Naive B cell (primary cell): ENCODE results near the gene EVI5L. TPM values are rescaled to one million over a fixed set of nuclear protein-coding genes. Genes with fewer than 3 reads are reported as not detected.

ENCODE experiments used
- ATAC-seq, 2 donors: fragments of 150-1000 bp; cut with Tn5 transposase; 2 replicates each; pipeline ENCODE4 v1.10.0; 2021; ENCODE audit warnings: low read depth in 2 of 2, mild to moderate bottlenecking in 2 of 2, moderate library complexity in 2 of 2
- DNase-seq: peaks from one replicate; pipeline ENCODE4 v3.0.0; 2022
- H3K27ac Mint-ChIP-seq, 6 donors: one replicate each; pipeline ENCODE4 v1.8.0; 2020 to 2022; ENCODE audit warnings: mild to moderate bottlenecking in 6 of 6, mixed read lengths in 6 of 6, moderate library complexity in 5 of 6, inconsistent platforms in 2 of 6
- H3K27me3 Mint-ChIP-seq, 3 donors: one replicate each; pipeline ENCODE4 v1.8.0; 2021 to 2022; ENCODE audit warnings: mixed read lengths in 3 of 3, mild to moderate bottlenecking in 1 of 3
- H3K36me3 Mint-ChIP-seq, 2 donors: one replicate each; pipeline ENCODE4 v1.8.0; 2020 to 2022; ENCODE audit warnings: mixed read lengths in 2 of 2, inconsistent platforms in 1 of 2, mild to moderate bottlenecking in 1 of 2
- H3K4me1 Mint-ChIP-seq, 3 donors: one replicate each; pipeline ENCODE4 v1.8.0; 2020 to 2022; ENCODE audit warnings: mixed read lengths in 3 of 3, inconsistent platforms in 1 of 3, mild to moderate bottlenecking in 1 of 3, moderate library complexity in 1 of 3
- H3K4me3 Mint-ChIP-seq, 8 donors: one replicate each; pipeline ENCODE4 v1.8.0; 2020 to 2022; ENCODE audit warnings: mild to moderate bottlenecking in 8 of 8, mixed read lengths in 8 of 8, moderate library complexity in 8 of 8, inconsistent platforms in 2 of 8
- H3K9me3 Mint-ChIP-seq, 7 donors: one replicate each; pipeline ENCODE4 v1.8.0; 2020 to 2022; ENCODE audit warnings: mixed read lengths in 7 of 7, mild to moderate bottlenecking in 5 of 7, inconsistent platforms in 2 of 7, moderate library complexity in 1 of 7
- polyA plus RNA-seq, 6 donors: library from polyadenylated mRNA; unstranded; fragments of 300-500 nt; fragmentation: Illumina TruSeq; gene quantifications; one replicate each; pipeline ENCODE4 v1.2.3, GENCODE V29; 2021; ENCODE audit warnings: low read depth in 6 of 6

EVI5L gene
- polyA plus RNA-seq, 6 donors from 2014 or later = 0.63 to 4.0 (median 1.6) TPM

DNA sequence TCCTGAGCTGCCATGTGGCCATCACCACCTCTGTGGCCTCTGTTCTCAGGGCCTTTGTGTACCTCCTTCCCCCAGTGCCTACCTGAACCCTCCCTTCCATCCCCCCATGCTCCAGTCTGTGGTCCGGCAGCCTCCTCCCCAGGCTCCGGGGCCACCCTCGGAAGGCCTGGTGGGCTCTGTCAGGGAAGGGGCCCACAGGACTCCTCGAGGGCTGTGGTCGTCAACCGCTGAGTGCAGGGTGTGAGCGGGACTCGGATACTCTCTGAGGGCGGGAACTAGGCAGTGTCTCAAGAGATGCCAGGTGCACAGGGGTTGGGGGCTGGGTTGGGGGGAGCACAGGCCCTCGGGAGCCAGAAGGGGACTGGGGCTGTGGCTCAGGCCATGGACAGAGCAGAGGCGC is 77.5 kb downstream of the EVI5L start:
- Mint-ChIP-seq H3K4me1 (peaks cover 31 to 42% (median 42%) of the 10 kb centered on the region in 3 donors), H3K27ac (peak overlapping the region in 1 of 6 donors; percentile 70), H3K27me3 (no peaks in the 10 kb centered on the region), H3K36me3 (peaks cover 0 to 29% of the 10 kb centered on the region in 2 donors), H3K9me3 (no peaks in the 10 kb centered on the region), H3K4me3 (peak overlapping the region in 3 of 8 donors; percentile 12 to 57 (median 15))
- DNase-seq = no peak
- ATAC-seq = no peak

GRCh38 chr19:7908078-7908699 is 78.2 kb downstream of the EVI5L start:
- no peaks in the 10 kb centered on the region for H3K27me3 Mint-ChIP-seq
- no peak for ATAC-seq
- H3K9me3 Mint-ChIP-seq = no peaks in the 10 kb centered on the region
- DNase-seq = no peak
- H3K27ac Mint-ChIP-seq = peak overlapping the region in 1 of 6 donors; percentile 73
- peak overlapping the region in 1 of 8 donors; percentile 57 for H3K4me3 Mint-ChIP-seq
- peaks cover 27 to 40% (median 35%) of the 10 kb centered on the region in 3 donors for H3K4me1 Mint-ChIP-seq
- H3K36me3 Mint-ChIP-seq = peaks cover 0 to 36% of the 10 kb centered on the region in 2 donors

GRCh38 chr19:7908742-7909461 is 78.9 kb downstream of the EVI5L start:
- Mint-ChIP-seq H3K27me3 (no peaks in the 10 kb centered on the region), H3K9me3 (no peaks in the 10 kb centered on the region), H3K4me1 (peaks cover 24 to 35% (median 32%) of the 10 kb centered on the region in 3 donors), H3K4me3 (no peak overlapping the region), H3K27ac (no peak overlapping the region), H3K36me3 (peaks cover 0 to 37% of the 10 kb centered on the region in 2 donors)
- ATAC-seq (no peak), DNase-seq (no peak)

DNA sequence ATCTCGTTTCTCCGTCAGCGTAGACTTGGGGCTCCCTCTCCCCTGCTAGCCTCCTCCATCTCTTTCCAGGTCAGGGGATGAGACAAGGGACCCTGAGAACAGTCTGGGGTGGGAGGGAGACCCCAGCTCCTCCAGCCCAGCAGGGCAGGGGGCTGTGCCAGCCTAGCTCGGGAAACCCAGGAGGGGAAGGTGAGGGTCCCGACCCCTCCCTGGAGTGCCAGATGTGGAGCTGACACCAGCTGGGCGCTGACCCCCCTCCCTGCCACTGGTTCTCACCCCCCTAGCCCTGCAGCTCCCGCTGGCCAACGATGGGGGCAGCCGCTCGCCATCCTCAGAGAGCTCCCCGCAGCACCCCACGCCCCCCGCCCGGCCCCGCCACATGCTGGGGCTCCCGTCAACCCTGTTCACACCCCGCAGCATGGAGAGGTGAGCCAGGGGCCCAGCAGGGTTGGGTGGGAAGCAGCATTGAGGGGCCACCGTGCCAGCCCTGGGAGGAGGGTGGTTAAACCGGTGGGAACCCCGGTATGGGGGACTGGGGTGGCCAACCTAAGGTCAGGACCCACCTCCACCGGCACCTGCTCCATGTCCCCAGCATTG is 79.6 kb downstream of the EVI5L start:
- H3K27ac Mint-ChIP-seq = no peak overlapping the region
- no peaks in the 10 kb centered on the region for H3K9me3 Mint-ChIP-seq
- H3K27me3 Mint-ChIP-seq = peaks cover 0 to 3% (median 0%) of the 10 kb centered on the region in 3 donors
- H3K4me1 Mint-ChIP-seq = peaks cover 20 to 32% (median 29%) of the 10 kb centered on the region in 3 donors
- no peak overlapping the region for H3K4me3 Mint-ChIP-seq
- ATAC-seq = no peak
- DNase-seq = no peak
- peaks cover 0 to 37% of the 10 kb centered on the region in 2 donors for H3K36me3 Mint-ChIP-seq

GRCh38 chr19:7910321-7911161 is 80.5 kb downstream of the EVI5L start:
- peaks cover 0 to 13% (median 4%) of the 10 kb centered on the region in 3 donors for H3K27me3 Mint-ChIP-seq
- DNase-seq (no peak), ATAC-seq (no peak)
- no peak overlapping the region for H3K4me3 Mint-ChIP-seq
- peak overlapping the region in 1 of 6 donors; percentile 63 for H3K27ac Mint-ChIP-seq
- H3K9me3 Mint-ChIP-seq = no peaks in the 10 kb centered on the region
- peaks cover 0 to 32% of the 10 kb centered on the region in 2 donors for H3K36me3 Mint-ChIP-seq
- peaks cover 16 to 22% (median 22%) of the 10 kb centered on the region in 3 donors for H3K4me1 Mint-ChIP-seq

GRCh38 chr19:7911508-7912143 is 81.6 kb downstream of the EVI5L start:
- ATAC-seq = no peak
- H3K27me3 Mint-ChIP-seq = peaks cover 0 to 19% (median 8%) of the 10 kb centered on the region in 3 donors
- H3K9me3 Mint-ChIP-seq = no peaks in the 10 kb centered on the region
- DNase-seq = no peak
- H3K4me3 Mint-ChIP-seq = no peak overlapping the region
- peaks cover 10 to 20% (median 19%) of the 10 kb centered on the region in 3 donors for H3K4me1 Mint-ChIP-seq
- H3K27ac Mint-ChIP-seq = peak overlapping the region in 1 of 6 donors; percentile 70
- peaks cover 0 to 28% of the 10 kb centered on the region in 2 donors for H3K36me3 Mint-ChIP-seq

- Mint-ChIP-seq H3K9me3 (no peaks in the 10 kb centered on the region), H3K4me1 (peaks cover 11 to 22% (median 16%) of the 10 kb centered on the region in 3 donors), H3K27ac (no peak overlapping the region), H3K4me3 (no peak overlapping the region), H3K27me3 (peaks cover 0 to 23% (median 12%) of the 10 kb centered on the region in 3 donors), H3K36me3 (peaks cover 0 to 28% of the 10 kb centered on the region in 2 donors)
- ATAC-seq = no peak
- no peak for DNase-seq
These were observed 82.2 kb downstream of the EVI5L start for GRCh38 chr19:7912144-7912696.

DNA sequence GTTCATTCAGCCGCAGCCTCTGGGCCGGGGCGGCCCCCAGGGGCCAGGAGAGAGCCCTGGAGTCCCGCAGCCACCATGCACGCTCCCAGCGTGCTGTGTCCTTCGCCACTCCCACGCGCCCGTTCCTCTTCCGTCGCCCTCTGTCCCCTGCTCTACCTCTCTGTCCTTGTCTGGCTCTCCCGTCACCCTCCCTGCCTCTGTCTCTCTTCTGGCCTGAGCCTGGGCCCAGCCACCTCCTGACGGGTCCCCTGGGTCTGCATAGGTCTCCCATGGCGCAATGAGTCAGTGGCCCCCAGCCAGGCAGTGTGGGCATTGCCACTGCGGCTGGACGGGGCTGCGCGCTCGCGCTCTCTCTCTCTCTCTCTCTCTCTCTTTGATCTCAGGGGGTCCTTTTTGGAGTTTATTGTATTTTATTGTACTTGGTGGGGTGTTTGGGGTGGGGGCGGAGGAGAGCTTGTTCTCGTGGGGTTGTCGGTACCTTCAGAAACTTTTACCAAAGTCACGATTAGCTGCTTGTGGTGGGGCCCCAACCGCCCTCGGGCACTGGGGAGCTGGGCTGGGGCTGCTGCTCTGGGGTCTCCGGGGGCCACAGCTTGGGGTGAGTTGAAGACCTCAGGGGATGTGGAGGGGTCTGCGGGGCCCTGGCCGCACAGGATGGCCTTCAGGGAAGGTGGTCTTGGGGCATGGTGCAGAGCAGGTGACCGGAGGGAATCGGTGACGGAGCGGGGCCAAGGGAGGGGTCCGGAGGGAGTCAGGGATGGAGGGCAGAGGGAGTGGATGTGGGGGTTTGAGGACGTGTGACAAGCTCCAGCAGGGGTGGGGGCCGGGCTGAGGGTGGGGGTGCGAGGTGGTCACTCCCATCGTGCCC is 82.9 kb downstream of the EVI5L start:
- Mint-ChIP-seq H3K36me3 (peaks cover 0 to 28% of the 10 kb centered on the region in 2 donors), H3K27me3 (peaks cover 4 to 29% (median 13%) of the 10 kb centered on the region in 3 donors), H3K27ac (no peak overlapping the region), H3K4me3 (no peak overlapping the region), H3K4me1 (peaks cover 11 to 19% (median 13%) of the 10 kb centered on the region in 3 donors), H3K9me3 (no peaks in the 10 kb centered on the region)
- no peak for DNase-seq
- no peak for ATAC-seq

DNA sequence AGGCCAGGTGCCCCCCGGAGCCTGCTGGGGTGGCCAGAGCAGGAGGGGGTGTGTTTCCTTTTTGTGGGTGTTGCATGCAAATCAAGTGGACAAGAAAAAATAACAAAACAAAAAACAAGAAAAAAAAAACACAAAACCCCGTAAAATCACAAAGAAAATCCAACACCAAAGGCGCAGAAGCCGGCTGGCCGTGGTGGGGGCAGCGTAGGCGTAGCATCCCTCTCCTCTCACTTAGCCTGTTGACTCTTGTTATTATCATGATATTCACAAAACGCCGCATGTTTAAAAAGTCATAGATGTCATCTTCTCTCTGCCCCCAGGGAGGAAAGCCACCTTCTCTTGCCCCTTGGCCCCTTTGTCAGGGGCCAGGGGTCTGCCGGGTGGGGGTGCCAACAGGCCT is 83.6 kb downstream of the EVI5L start:
- H3K27ac Mint-ChIP-seq = no peak overlapping the region
- peaks cover 12 to 24% (median 16%) of the 10 kb centered on the region in 3 donors for H3K4me1 Mint-ChIP-seq
- H3K4me3 Mint-ChIP-seq = no peak overlapping the region

GRCh38 chr19:7914099-7914498 is 84.1 kb downstream of the EVI5L start:
- H3K36me3 Mint-ChIP-seq = peaks cover 0 to 28% of the 10 kb centered on the region in 2 donors
- DNase-seq (no peak), ATAC-seq (no peak)
- H3K4me1 Mint-ChIP-seq = peaks cover 12 to 24% (median 16%) of the 10 kb centered on the region in 3 donors
- peak overlapping the region in 1 of 8 donors; percentile 21 for H3K4me3 Mint-ChIP-seq
- H3K9me3 Mint-ChIP-seq = no peaks in the 10 kb centered on the region
- peaks cover 8 to 36% (median 17%) of the 10 kb centered on the region in 3 donors for H3K27me3 Mint-ChIP-seq
- H3K27ac Mint-ChIP-seq = peak overlapping the region in 1 of 6 donors; percentile 61

More for the DNA sequence above, 83.6 kb downstream of the EVI5L start:
- DNase-seq (no peak), ATAC-seq (no peak)
- Mint-ChIP-seq H3K9me3 (no peaks in the 10 kb centered on the region), H3K36me3 (peaks cover 0 to 28% of the 10 kb centered on the region in 2 donors), H3K27me3 (peaks cover 8 to 36% (median 17%) of the 10 kb centered on the region in 3 donors)
